Mammary epithelial cell (primary cell): ENCODE measurements around the gene MYMX.

Experiments used
- EZH2 ChIP-seq: IDR thresholded peaks from 2 replicates; pipeline ENCODE4 v1.6.1; 2012; ENCODE audit warnings: low read length, inconsistent platforms, borderline replicate concordance
- TF ChIP-seq, protein P1 (sequence below), 2 donors: IDR thresholded peaks in 1 of 2; conservative IDR thresholded peaks in 1 of 2; 2 replicates each; pipeline ENCODE4 v1.5.1; 2011 to 2012; ENCODE audit warnings: inconsistent platforms in 2 of 2, low read length in 2 of 2, mild to moderate bottlenecking in 2 of 2, control low read depth in 1 of 2, low read depth in 1 of 2; ENCODE audit not compliant: insufficient read depth in 1 of 2; ENCODE audit errors: extremely low read depth in 1 of 2

DNA sequence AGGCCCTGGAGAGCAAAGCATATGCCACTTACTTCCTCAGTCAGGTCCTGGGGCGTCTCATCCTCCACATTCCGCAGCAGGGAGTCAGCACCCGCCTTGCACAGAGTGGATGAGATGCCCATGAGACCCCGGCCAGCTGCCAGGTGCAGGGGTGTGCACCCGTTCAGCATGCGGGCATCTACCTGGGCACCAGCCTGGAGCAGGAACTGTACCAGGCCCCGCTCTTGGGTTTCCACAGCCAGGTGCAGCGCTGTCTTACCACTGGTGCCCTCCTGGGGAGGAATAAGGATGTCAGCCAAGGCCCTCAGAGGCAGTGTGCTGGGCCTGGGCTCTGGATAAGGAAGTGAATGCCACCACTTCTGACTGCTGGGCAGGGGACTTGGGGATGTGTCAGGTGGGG lies 43.3 kb downstream of the MYMX start:
- TF ChIP-seq, protein P1, sequence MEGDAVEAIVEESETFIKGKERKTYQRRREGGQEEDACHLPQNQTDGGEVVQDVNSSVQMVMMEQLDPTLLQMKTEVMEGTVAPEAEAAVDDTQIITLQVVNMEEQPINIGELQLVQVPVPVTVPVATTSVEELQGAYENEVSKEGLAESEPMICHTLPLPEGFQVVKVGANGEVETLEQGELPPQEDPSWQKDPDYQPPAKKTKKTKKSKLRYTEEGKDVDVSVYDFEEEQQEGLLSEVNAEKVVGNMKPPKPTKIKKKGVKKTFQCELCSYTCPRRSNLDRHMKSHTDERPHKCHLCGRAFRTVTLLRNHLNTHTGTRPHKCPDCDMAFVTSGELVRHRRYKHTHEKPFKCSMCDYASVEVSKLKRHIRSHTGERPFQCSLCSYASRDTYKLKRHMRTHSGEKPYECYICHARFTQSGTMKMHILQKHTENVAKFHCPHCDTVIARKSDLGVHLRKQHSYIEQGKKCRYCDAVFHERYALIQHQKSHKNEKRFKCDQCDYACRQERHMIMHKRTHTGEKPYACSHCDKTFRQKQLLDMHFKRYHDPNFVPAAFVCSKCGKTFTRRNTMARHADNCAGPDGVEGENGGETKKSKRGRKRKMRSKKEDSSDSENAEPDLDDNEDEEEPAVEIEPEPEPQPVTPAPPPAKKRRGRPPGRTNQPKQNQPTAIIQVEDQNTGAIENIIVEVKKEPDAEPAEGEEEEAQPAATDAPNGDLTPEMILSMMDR (conservative IDR thresholded peaks at IDR 0.05 in 1 of 2, IDR thresholded peaks at IDR 0.05 in 1 of 2; ENCODE audit: extremely low read depth in 1 of 2, insufficient read depth in 1 of 2, low read depth in 1 of 2, low read length in 2 of 2): no peak
- TF ChIP-seq EZH2: no peak
